DMS53 (cell line): ENCODE data around the gene IDUA.

Experiments
- DNase-seq: peaks from one replicate; lab custom pipeline; 2025; lab: John Stamatoyannopoulos, UW

IDUA gene

DNA sequence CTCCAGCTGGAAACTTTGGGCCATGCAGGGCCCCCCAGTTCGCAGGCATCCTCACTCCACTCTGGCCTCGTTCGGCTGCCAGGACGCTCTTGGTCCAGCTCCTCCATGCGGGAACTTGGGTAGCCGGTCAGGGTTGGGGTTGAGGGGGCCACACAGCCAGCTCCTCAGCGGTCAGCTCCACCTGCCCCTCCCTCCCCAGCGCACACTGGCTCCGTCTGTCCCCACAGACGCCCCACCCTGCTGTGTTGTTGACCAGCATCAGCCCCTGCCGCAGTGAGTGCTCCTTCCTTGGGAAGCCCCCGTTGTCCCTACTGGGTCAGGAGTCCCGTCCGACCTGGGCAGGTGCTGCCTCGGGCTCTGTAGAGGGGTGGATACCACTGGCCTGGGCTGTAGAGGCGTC lies 30.4 kb downstream of the IDUA start:
- DNase-seq, result no peak

DNA sequence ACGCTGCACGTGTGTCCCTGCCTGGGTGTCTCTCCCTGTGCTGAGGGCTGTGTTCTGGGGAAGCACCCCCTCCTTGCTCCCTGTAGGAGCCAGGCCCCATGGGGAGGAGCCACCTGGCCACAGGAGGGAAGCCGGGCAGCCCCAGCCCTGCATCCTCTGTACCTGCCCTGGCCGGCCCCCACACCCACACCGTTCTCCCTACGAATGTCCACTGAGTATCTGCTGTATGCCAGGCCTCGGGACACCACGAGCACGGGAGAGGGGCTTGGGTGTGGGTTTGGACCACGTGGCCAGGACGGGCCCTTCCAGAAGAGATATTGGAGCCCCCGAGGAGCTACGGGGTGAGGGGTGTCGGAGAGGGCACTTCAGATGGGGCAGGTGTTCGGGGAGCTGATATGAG lies 30.9 kb downstream of the IDUA start:
- DNase-seq, result no peak

DNA sequence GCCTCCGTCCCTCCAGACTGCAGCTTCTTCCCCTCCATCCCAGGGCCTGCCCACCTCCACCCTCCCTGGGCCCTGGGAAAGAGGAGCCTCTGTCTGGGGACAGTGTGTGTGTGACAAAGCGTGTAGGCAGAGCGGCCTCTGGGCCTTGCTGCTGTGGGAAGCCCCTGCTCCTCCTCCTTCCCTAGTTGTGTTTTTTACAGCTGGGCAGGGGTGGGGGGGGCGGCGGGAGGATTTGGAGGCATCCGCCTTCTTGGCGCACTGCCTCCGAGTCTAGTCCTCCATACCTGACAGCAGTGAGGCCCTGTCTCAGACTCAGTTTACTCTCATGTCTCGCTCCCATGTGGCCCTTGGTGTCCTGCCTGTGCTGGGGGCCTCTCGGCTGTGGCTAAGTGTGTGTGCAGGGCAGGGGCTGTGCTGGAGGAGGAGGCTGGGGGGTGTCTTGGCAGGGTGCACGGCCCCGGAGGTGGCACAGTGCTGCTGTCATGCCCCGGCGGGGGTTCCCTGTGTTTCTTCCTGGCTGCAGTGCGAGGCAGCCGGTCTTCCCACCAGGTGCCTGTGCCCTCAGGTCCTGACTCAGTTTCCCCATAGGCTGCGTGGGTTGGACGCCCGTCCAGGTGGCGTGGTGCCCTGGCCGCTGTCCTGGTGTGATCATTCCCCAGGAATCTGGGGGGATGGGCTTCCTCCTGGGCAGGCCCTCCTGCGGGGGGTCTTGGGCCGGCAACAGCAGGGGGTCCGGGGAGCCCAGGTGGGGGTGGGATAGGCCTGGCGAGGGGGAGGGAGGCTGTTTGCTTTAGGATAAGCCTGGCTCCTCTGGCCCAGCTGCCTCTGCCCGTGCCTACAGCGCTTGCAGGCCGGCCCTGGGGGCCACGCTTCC lies 31.5 kb downstream of the IDUA start:
- DNase-seq, result no peak

DNA sequence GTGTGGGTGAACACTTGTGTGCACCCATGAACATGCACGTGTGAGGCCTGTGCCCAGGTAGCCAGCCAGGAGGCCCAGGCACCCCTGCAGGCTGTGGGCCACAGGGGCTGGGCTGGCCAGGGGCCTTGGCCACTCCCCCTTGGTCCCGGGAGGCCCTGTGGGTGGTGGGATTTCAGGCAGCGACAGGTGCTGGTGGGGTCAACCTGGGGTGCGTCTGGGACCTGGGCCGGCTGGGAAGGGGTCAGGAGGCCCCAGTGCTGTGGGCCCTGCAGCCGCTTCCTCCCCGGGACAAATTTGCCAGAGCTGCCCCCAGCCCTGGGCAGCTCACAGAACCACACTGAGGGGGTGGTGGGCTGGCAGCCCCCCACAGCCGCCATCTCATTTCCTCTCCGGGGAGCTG lies 32.5 kb downstream of the IDUA start:
- no peak for DNase-seq

DNA sequence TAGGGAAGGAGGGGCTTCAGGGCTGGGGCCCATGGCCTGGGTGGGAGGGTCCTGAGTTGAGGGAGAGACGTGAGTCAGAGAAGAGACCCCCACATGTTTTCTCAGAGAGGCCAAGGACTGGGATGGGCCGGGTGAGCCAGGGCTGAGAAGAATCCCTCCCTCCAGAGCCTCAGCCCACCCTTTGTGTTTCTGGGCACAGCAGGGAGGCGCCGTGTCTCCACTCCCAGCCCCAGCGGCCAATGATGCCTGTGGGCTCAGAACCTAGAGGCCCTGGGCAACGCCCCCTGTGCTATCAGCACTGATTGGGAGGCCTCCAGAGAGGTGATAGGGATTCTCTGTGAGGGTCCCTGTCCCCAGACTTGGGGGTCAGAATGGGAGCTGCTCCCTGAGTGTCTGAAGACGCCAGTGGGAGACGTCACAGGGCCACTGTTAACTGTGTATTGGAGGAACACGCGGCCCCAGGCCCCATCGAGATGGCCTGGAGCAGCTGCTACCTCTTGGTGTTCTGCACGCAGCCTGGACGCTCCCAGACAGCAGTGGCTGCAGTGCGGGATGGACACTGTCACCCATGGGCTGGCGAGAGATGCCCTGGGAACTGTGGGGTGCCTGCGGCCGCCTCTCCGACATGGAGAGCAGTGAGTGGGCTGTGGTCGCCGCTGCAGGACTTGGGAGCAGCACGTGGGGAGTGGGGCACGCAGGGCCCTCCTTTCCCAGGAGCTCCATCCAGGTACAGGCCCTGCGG lies 33.1 kb downstream of the IDUA start:
- no peak for DNase-seq

DNA sequence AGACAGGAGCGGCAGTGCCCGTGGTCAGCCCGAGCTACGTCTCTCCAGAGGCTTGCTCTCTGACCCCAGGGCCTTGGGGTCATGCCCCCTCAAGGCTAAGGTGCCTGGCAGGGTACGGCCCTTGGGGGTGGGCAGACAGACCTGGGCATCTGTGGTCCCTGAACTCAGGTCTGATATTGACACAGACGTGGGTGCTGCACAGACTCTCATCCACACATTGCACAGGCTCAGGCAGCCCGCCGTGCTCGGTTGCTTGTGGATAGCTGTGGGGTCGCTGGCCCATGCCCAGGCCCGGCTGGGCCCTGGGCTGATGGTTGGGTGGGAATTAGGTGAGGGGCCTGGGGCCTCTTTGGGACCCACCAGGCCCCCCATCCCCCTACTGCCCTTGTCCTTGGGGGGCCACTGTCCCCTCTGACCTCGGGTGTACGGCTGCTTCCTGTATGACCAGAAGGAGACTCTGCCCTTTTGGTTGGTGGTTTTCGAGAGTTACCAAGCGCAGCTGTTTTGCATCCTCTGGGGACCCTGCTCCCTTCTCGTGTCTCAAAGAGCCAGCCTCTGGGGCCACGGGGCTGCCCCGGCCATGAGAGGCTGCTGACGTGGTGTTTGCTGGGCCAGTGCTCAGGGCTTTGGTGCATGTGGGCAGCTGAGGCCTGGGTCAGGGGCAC lies 34.7 kb downstream of the IDUA start:
- no peak for DNase-seq

DNA sequence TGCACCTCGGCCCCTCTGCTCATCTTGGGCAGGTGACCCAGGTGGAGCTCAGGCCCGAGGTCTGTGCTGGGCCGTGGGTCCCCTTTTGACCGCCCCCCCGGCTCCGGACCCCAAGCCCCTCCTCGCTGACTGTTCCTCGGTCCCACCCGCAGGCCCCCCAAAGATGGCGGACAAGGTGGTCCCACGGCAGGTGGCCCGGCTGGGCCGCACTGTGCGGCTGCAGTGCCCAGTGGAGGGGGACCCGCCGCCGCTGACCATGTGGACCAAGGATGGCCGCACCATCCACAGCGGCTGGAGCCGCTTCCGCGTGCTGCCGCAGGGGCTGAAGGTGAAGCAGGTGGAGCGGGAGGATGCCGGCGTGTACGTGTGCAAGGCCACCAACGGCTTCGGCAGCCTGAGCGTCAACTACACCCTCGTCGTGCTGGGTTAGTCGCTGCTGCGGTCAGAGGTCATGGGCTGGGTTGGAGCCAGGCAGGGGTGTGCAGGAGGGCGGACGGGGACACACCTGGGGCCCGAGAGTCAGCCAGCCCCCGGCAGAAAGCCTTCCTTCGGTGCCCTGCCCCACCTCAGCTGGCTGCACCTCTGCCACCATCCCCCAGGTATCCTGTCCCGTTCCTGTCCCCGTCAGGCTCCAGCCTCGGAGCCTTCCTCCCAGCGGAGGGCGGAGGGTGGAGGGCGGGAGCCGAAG lies 35.4 kb downstream of the IDUA start:
- DNase-seq, result no peak

DNA sequence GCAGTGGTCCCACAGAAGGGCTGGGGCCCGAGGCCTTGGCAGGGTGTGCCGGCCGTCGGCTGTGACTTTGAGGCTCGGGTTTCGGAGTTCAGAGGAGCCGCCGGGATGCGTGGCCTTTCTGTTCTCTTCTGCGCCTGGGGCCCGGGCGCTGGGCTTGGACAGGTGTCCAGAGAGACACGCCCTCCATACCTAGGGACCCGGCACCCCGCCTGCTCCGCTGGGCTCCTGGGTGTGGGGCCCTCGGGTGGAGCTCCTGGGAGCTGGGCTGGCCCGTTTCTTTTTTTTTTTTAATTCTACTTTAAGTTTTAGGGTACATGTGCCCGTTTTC lies 35.9 kb downstream of the IDUA start:
- no peak for DNase-seq

DNA sequence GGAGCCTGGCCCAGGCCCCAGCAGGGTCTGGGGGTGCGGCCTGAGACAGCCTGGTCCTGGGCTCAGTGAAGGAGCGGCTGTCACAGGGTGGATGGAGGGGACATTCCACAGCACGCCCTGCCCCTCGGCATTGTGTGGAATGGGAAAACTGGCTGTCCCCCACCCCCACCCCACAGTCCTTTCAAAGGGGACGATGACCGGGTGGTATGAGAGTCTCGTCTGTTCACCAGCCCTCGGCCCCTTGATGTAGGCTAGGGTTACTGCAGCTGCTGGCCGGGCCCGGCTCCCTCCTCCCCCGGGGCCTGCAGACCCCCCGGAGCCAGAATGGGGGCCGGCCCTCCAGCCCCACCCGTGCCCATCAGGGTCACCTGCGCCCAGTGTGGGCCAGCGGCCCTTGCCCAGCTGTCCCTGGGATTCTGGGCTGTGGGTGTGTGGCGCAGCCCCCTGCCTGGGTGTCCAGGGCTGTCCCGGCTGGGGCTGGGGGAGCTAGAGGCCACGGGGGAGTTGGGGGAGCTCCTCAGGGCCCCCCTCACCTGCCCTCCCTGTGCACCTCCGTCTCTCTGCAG lies 36.3 kb downstream of the IDUA start:
- DNase-seq, result no peak

DNA sequence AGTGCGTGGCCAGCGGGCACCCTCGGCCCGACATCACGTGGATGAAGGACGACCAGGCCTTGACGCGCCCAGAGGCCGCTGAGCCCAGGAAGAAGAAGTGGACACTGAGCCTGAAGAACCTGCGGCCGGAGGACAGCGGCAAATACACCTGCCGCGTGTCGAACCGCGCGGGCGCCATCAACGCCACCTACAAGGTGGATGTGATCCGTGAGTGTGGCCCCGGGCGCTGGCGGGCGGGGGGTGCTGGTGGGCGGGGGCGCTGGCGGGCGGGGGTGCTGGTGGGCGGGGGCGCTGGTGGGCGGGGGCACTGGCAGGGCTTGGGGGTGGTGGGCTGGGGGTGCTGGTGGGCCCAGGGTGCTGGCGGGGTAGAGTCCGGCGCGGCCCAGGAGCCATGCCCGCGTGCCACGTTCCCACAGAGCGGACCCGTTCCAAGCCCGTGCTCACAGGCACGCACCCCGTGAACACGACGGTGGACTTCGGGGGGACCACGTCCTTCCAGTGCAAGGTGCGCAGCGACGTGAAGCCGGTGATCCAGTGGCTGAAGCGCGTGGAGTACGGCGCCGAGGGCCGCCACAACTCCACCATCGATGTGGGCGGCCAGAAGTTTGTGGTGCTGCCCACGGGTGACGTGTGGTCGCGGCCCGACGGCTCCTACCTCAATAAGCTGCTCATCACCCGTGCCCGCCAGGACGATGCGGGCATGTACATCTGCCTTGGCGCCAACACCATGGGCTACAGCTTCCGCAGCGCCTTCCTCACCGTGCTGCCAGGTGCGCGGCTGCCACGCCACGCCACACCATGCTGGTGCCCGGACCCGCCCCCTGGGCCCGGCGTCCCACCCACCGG lies 37.3 kb downstream of the IDUA start:
- DNase-seq, result no peak

DNA sequence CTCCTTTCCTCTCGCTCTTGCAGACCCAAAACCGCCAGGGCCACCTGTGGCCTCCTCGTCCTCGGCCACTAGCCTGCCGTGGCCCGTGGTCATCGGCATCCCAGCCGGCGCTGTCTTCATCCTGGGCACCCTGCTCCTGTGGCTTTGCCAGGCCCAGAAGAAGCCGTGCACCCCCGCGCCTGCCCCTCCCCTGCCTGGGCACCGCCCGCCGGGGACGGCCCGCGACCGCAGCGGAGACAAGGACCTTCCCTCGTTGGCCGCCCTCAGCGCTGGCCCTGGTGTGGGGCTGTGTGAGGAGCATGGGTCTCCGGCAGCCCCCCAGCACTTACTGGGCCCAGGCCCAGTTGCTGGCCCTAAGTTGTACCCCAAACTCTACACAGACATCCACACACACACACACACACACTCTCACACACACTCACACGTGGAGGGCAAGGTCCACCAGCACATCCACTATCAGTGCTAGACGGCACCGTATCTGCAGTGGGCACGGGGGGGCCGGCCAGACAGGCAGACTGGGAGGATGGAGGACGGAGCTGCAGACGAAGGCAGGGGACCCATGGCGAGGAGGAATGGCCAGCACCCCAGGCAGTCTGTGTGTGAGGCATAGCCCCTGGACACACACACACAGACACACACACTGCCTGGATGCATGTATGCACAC lies 38.2 kb downstream of the IDUA start:
- no peak for DNase-seq

DNA sequence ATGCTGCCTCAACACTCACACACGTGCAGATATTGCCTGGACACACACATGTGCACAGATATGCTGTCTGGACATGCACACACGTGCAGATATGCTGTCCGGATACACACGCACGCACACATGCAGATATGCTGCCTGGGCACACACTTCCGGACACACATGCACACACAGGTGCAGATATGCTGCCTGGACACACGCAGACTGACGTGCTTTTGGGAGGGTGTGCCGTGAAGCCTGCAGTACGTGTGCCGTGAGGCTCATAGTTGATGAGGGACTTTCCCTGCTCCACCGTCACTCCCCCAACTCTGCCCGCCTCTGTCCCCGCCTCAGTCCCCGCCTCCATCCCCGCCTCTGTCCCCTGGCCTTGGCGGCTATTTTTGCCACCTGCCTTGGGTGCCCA lies 39.3 kb downstream of the IDUA start:
- DNase-seq, result peak; percentile 89

DNA sequence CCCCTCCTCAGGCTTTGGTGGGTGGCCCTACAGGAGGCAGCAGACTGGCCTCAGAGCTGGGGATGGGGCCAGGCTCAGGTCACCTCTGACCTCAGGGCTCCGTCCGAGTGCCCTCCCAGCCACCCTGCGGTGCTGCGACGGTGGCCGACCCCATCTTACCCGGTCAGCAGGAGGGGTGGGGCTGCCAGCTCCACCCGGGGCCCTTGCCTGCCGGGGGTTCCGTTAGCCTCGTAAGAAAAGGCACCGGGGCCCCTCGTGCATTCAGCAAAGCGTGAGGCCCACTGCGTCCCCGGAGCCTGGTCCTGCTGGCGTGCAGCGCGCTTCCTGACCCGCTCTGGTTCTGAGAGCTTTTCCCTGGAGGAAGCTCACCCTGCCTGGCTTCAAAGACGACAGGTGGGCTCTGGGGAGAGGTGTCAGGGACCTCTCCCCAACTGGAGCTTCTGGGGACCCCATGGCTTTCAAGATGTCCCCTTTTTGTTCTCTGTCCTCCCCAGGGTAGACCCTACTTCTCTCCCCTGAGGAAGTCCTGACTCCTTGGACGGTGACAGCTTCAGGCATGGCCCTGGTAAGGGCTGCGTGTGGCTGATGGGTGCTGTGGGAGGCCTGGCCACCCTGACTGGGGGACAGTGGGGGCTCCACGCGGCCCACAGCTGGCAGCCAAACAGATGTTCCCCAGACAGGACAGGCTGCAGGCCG lies 40.5 kb downstream of the IDUA start:
- DNase-seq, result no peak

DNA sequence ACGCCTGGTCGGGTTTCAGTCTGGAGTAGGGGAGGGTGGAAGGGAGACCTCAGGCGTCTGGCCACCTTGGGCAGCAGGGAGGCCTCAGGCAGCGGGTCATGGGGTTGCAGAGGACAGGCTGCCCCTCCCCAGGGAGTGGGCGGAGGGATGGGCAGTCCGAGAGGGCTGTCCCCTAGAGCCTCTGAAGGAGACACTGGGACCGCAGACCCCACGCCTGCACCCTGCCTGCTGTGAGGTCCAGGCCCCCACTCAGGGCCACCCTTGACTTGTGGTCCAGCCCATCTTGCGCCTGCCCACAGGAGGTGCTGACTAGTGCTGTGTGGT lies 41.0 kb downstream of the IDUA start:
- DNase-seq, result no peak

DNA sequence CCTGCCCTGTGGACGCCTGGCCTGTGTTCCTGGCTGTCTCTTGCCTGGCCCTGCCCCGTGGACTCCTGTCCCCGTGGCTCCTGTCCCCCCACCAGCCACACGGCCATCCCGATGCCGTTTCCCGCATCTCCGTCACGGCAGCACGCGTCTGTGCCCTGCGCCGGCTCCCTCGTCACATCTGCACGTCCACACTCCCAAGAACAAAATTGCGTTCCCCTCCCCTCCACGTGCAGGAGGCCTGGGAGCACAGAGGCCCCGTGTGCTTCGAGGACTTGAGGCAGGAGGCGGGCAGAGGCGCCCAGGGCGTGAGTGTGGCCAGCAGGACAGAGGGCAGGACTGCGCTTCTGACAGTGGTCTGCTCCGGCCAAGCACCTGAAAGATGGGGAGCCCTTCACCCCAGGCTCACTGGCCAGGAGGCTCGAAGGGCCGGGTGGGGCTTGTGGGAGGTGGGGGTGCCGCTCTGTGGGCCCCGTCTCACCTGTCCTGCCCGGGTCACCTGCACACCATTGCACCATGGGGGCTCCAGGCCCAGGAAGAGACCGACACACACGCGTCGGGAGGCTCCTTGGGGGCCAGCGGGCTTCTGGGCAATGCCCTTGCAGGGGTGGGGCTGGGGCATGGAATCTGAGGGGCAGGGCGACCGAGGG lies 41.9 kb downstream of the IDUA start:
- DNase-seq, result no peak

DNA sequence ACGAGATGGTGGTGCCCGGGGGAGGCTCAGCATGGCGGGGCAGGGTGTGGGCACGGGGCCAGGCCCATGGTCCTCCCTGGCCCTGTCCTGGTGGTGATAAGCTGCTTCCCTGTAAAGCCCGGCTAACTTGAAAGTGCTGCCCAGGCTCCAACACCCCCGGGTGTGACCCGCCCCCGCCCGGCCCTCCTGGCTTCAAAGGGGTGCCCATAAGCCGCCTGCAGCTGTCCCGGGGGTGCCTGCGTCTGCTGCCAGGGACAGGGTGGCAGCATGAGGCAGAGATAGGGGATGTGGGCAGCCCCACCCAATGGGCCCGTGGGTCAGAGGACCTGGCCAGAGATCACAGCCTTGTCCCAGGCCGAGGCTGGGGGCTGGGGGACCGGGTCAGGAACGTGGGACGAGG lies 42.7 kb downstream of the IDUA start:
- no peak for DNase-seq

DNA sequence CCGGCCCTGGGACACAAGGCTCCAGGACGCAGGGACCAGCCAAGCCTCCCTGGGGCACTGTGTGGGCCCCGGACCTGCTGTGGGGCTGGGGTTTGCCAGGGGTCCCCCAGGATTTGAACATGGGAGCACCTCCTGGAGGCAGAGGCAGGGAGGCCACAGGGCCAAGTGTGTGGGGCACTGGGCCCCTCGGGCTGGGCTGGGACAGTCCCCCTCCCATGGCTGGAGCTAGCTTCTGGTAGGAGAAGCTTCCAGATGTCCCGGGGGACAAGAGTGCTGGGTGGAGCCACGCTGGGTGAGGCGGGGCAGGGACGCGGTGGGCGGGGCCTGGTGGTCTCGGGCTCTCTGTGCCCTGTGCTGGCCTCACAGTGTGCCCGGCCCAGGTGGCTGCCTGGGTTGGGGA lies 43.2 kb downstream of the IDUA start:
- peak; percentile 69 for DNase-seq

DNA sequence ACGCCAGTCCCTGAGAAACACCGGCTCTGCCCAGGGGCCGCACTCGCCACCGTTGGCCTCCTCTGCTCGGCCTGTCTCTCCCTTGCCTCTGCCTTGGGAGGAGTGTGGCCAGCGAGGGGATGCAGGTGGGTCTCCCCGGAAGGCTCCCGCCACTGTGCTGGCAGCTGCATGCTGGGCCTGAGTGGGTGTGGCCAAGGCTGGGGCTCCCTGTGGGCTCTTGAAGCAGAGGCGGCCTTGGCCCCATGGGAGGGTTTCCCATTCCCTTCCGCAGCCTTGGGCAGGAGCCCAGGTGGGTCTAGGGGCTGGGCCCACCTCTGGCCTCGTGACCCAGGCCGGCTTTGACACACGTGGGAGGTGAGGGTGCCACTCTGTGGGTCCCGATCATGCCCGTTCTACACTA lies 43.7 kb downstream of the IDUA start:
- DNase-seq, result peak; percentile 72

DNA sequence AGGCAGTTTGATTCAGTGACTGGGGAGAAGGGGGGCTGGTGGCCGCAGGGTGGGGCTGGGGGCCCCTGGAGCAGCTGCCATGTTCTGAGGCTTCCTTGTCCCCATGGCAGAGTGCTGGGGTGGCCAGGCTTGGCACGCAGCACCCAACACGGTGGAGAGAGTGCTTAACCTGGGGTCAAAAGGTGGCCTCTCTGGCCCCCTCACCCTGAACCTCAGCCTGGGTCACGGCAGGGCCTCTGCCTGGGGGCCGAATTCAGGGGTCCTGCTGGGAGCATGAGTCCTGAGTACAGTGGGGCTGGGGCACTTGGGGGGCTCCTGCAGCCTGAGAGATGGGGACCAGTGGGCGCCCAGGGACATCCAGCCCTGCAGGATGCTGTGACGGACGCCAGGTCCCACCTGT lies 44.5 kb downstream of the IDUA start:
- no peak for DNase-seq
